ENCODE results near the gene MYO16. TPM values are rescaled to one million over a fixed set of nuclear protein-coding genes. Genes with fewer than 3 reads are reported as not detected.

MYO16 gene
- polyA plus RNA-seq, 1 donor from 2014 or later, result 2.5 TPM

GRCh38 chr13:108669381-108669780 lies 40.0 kb downstream of the MYO16 start:
- Histone ChIP-seq H3F3A (ENCODE audit: insufficient read depth, low read length, poor library complexity, severe bottlenecking) (no peaks in the 10 kb centered on the region), H3K9me3 (ENCODE audit: low read length) (peaks cover 6% of the 10 kb centered on the region), H3K9ac (ENCODE audit: low read length) (no peak overlapping the region), H3K4me2 (ENCODE audit: low read length) (no peak overlapping the region), H2AFZ (ENCODE audit: low read depth, low read length) (no peak overlapping the region), H3K36me3 (ENCODE audit: insufficient read depth, low read length) (no peaks in the 10 kb centered on the region), H3K4me3 (ENCODE audit: low read length) (no peak overlapping the region), H4K20me1 (ENCODE audit: insufficient read depth) (no peaks in the 10 kb centered on the region), H3K79me2 (replicated peaks; ENCODE audit: insufficient read depth, low read length) (no peaks in the 10 kb centered on the region), H3K27ac (ENCODE audit: low read length) (no peak overlapping the region), H3K27me3 (ENCODE audit: insufficient read depth, low read depth, low read length) (no peaks in the 10 kb centered on the region), H3K9me2 (ENCODE audit: insufficient read depth, low read length) (no peaks in the 10 kb centered on the region)
- TF ChIP-seq EZH2 (IDR thresholded peaks at IDR 0.05; ENCODE audit: borderline replicate concordance, insufficient read depth, low read length, poor library complexity, severe bottlenecking) (no peak), MXI1 (conservative IDR thresholded peaks at IDR 0.05; ENCODE audit: poor library complexity, severe bottlenecking) (no peak), RAD21 (conservative IDR thresholded peaks at IDR 0.05) (no peak), SMC3 (conservative IDR thresholded peaks at IDR 0.05; ENCODE audit: poor library complexity) (no peak), EP300 (conservative IDR thresholded peaks at IDR 0.05; ENCODE audit: poor library complexity, severe bottlenecking) (no peak), POLR2AphosphoS5 (IDR thresholded peaks at IDR 0.05) (no peak), TAF1 (IDR thresholded peaks at IDR 0.05; ENCODE audit: low read depth) (no peak)

- Histone ChIP-seq H3F3A (ENCODE audit: insufficient read depth, low read length, poor library complexity, severe bottlenecking) (no peaks in the 10 kb centered on the region), H4K20me1 (ENCODE audit: insufficient read depth) (no peaks in the 10 kb centered on the region), H3K9ac (ENCODE audit: low read length) (no peak overlapping the region), H3K36me3 (ENCODE audit: insufficient read depth, low read length) (no peaks in the 10 kb centered on the region), H3K79me2 (replicated peaks; ENCODE audit: insufficient read depth, low read length) (no peaks in the 10 kb centered on the region), H3K4me3 (ENCODE audit: low read length) (no peak overlapping the region), H3K27me3 (ENCODE audit: insufficient read depth, low read depth, low read length) (no peaks in the 10 kb centered on the region), H3K4me2 (ENCODE audit: low read length) (no peak overlapping the region), H2AFZ (ENCODE audit: low read depth, low read length) (no peak overlapping the region), H3K9me3 (ENCODE audit: low read length) (no peaks in the 10 kb centered on the region), H3K9me2 (ENCODE audit: insufficient read depth, low read length) (no peaks in the 10 kb centered on the region), H3K27ac (ENCODE audit: low read length) (no peak overlapping the region)
- TF ChIP-seq CTCF (IDR thresholded peaks at IDR 0.05; ENCODE audit: poor library complexity, severe bottlenecking) (no peak), SMC3 (conservative IDR thresholded peaks at IDR 0.05; ENCODE audit: poor library complexity) (no peak), EP300 (conservative IDR thresholded peaks at IDR 0.05; ENCODE audit: poor library complexity, severe bottlenecking) (no peak), RAD21 (conservative IDR thresholded peaks at IDR 0.05) (no peak), POLR2AphosphoS5 (IDR thresholded peaks at IDR 0.05) (no peak), EZH2 (IDR thresholded peaks at IDR 0.05; ENCODE audit: borderline replicate concordance, insufficient read depth, low read length, poor library complexity, severe bottlenecking) (no peak), TAF1 (IDR thresholded peaks at IDR 0.05; ENCODE audit: low read depth) (no peak), MXI1 (conservative IDR thresholded peaks at IDR 0.05; ENCODE audit: poor library complexity, severe bottlenecking) (no peak), REST (IDR thresholded peaks at IDR 0.05; ENCODE audit: borderline replicate concordance) (no peak)
Observed at GRCh38 chr13:108674346-108674745, 44.9 kb downstream of the MYO16 start.

Measured in neural cell (in vitro differentiated cells).